Pancreas (tissue), 10 donors: ENCODE measurements around the gene RIPOR2. TPM values are rescaled to one million over a fixed set of nuclear protein-coding genes. Genes with fewer than 3 reads are reported as not detected.

Experiments used
- ATAC-seq, 4 donors: fragments of 200-7000 bp; cut with Tn5 transposase; one replicate each; pipeline versions ENCODE4 v1.8.0 to v1.9.1; 2020; ENCODE audit warnings: mild to moderate bottlenecking in 4 of 4, moderate library complexity in 4 of 4
- DNase-seq, 6 donors: peaks; one replicate each; pipeline ENCODE4 v3.0.0-alpha.2; 2020
- FAIRE-seq: peaks from 2 replicates; lab custom pipeline; 2012; peaks lifted over from hg19 to GRCh38; lab: Jason Lieb, UNC
- H3K27ac ChIP-seq, 4 donors: fragments of 200-600 bp; sonication (generic); 1 replicate in 3 of 4; 2 replicates in 1 of 4; pipeline versions ENCODE4 v1.5.0 to v1.8.0; 2020
- H3K27me3 ChIP-seq, 4 donors: fragments of 200-600 bp; one replicate each; pipeline ENCODE4 v1.8.0; 2021
- H3K36me3 ChIP-seq, 3 donors: fragments of 200-600 bp; sonication (generic) in 1 of 3; one replicate each; pipeline versions ENCODE4 v1.5.0 to v1.8.0; 2020 to 2021
- H3K4me1 ChIP-seq, 3 donors: fragments of 200-600 bp; one replicate each; pipeline ENCODE4 v1.8.0; 2021
- H3K4me3 ChIP-seq, 4 donors: fragments of 200-600 bp; sonication (generic) in 2 of 4; one replicate each; pipeline versions ENCODE4 v1.5.0 to v1.8.0; 2020 to 2021
- H3K9me3 ChIP-seq, 4 donors: fragments of 200-600 bp; one replicate each; pipeline ENCODE4 v1.8.0; 2021
- WGBS, 2 donors: extraction: QIAGEN DNeasy Blood & Tissue Kit; methylation state at CpG; one replicate each; pipeline ENCODE4 v1.1.7; 2013; 5-methylcytosine and 5-hydroxymethylcytosine counted together
- intact Hi-C, 3 donors: fragments of 100-400 bp; cut with DNase I; formaldehyde crosslinking; loops; one replicate each; pipeline versions ENCODE4 v1.11.1 to v1.14.2; 2022
- polyA plus RNA-seq, 2 donors: library from polyadenylated mRNA; stranded (reverse); fragments of 200-250 nt; gene quantifications; one replicate each; pipeline ENCODE4 v1.2.3, GENCODE V29; 2013
- total RNA-seq, 6 donors: library from RNA; stranded (reverse); fragmentation: NEBNext Ultra II Directional in 4 of 6; extraction: Animal tissue kit (Norgen Biotek cat#: 25700) in 4 of 6; gene quantifications; one replicate each; pipeline versions ENCODE4 v1.2.1 to v1.2.4, GENCODE V29; 2021 to 2023
- TF ChIP-seq, protein P1 (sequence below), 4 donors: fragments of 200-600 bp; sonication (generic) in 3 of 4; IDR thresholded peaks; one replicate each; pipeline versions ENCODE4 v1.5.0 to v1.8.0; 2021; ENCODE audit warnings: antibody characterized with exemption in 4 of 4
- donor health status: healthy with polysubstance abuse.
- donor health status: DM: no; HTN: no; CAD: no; lungs with moderate emphysema.
- donor health status: DM: no; HTN: no; CAD: no.
- donor health status: control.
- donor health status: control.
- donor health status: Bipolar disorder and iron deficiency.
- donor health status: DM: yes; HTN: yes; CAD: no.
- donor health status: DM: no; HTN: no; CAD: no.
- donor health status: DM: no; HTN: no; CAD: no.
- donor health status: DM: yes; HTN: yes; CAD: no.

RIPOR2 gene
- total and polyA plus RNA-seq, 8 donors = 0.28 to 3.7 (median 1.00) TPM

DNA sequence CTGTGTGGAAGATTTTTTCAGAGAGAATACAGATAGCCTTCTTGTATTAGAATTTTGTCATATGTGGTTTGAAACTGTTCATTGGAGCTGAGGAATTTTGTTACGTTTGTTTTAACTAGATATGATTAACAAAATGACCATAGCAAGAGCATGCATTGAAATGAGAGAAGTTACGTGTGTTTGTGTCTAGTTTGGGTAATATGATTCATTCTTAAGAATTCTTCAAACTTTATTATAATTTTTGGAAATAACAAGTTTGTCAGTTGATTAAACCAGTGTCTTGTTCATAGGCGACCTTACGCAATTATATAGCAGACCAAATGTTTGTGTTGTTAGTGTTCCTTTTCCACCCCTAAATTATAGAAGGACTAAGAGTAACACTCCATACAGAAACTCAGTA lies 155.6 kb downstream of the RIPOR2 start:
- 29 to 31% methylated on average over 4 of the region's 4 CpGs for WGBS, 2 donors
- Histone ChIP-seq H3K9me3 (no peaks in the 10 kb centered on the region), H3K4me3 (peak overlapping the region in 3 of 4 donors; percentile 1 to 95 (median 79)), H3K27me3 (no peaks in the 10 kb centered on the region), H3K27ac (peak overlapping the region in 3 of 4 donors; percentile 41 to 98 (median 94)), H3K36me3 (peaks cover 0 to 19% (median 13%) of the 10 kb centered on the region in 3 donors), H3K4me1 (peaks cover 7 to 36% (median 27%) of the 10 kb centered on the region in 3 donors)
- ATAC-seq (no peak), DNase-seq (no peak), FAIRE-seq (no peak)
- intact Hi-C loops = no loop called here
- TF ChIP-seq, protein P1, sequence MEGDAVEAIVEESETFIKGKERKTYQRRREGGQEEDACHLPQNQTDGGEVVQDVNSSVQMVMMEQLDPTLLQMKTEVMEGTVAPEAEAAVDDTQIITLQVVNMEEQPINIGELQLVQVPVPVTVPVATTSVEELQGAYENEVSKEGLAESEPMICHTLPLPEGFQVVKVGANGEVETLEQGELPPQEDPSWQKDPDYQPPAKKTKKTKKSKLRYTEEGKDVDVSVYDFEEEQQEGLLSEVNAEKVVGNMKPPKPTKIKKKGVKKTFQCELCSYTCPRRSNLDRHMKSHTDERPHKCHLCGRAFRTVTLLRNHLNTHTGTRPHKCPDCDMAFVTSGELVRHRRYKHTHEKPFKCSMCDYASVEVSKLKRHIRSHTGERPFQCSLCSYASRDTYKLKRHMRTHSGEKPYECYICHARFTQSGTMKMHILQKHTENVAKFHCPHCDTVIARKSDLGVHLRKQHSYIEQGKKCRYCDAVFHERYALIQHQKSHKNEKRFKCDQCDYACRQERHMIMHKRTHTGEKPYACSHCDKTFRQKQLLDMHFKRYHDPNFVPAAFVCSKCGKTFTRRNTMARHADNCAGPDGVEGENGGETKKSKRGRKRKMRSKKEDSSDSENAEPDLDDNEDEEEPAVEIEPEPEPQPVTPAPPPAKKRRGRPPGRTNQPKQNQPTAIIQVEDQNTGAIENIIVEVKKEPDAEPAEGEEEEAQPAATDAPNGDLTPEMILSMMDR (IDR thresholded peaks at IDR 0.05) = no peak

DNA sequence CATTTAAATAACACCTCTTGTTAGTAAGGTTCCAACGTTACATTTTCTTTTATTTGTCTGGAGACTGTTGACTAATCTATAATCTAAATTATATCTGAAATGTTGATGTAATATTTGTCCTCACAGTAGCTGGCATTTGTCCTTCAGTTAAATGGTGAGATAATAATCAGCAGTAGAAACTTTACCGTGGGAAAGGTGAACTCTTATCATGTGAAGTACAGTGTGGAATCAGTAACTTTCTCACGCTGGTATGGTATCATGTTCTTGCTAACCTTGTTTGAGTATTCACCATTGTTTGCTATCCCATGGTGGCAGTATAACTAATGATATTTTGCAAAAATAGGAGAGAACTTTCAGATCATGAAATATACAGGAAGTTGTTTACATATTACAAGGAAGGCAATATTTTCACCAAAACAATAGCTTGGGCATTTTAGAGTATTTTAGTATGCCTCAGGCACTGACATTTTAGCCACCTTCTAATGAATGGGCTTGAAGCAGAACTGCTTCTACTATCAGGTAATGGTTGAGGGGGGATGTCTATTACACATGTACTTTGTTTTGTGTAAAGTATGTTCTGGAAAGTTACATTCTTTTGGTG lies 156.2 kb downstream of the RIPOR2 start:
- H3K27ac ChIP-seq = peak overlapping the region; percentile 6 to 98 (median 58)
- ATAC-seq = peak; percentile 15 to 53 (median 34)
- H3K4me3 ChIP-seq = peak overlapping the region in 2 of 4 donors; percentile 79 to 95
- DNase-seq = no peak
- H3K27me3 ChIP-seq = no peaks in the 10 kb centered on the region
- TF ChIP-seq, protein P1 (IDR thresholded peaks at IDR 0.05) = no peak
- peaks cover 7 to 29% (median 27%) of the 10 kb centered on the region in 3 donors for H3K4me1 ChIP-seq
- peaks cover 0 to 17% (median 12%) of the 10 kb centered on the region in 3 donors for H3K36me3 ChIP-seq
- FAIRE-seq = no peak
- no peaks in the 10 kb centered on the region for H3K9me3 ChIP-seq
- intact Hi-C loops = loop anchor here in 1 of 3 donors (10.0 kb wide), 1 partner anchor 65 kb away; the partner anchor contains the start of gene C6orf62
- 10 to 11% methylated on average over 3 of the region's 3 CpGs for WGBS, 2 donors

DNA sequence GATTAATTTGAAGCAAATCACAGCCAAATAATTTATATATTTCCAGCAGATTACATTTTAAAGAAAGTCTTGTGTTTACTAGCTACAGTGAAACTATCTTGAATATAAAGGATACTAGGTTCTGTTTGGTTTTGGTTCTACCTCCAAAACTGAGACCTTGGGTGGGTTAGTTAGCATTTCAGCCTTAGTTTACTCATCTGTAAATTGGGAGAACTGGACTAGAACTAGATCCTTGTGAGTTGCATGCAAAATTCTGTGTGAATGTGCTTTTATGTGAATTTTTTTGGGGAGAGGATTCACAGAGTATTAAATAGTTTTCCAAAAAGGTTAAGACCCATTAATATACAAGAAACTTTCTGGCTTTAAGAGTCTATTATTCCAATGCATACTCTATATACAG lies 156.9 kb downstream of the RIPOR2 start:
- H3K27me3 ChIP-seq = no peaks in the 10 kb centered on the region
- H3K36me3 ChIP-seq = peaks cover 0 to 11% (median 7%) of the 10 kb centered on the region in 3 donors
- H3K9me3 ChIP-seq = no peaks in the 10 kb centered on the region
- H3K4me1 ChIP-seq = peaks cover 7 to 23% (median 23%) of the 10 kb centered on the region in 3 donors
- TF ChIP-seq, protein P1 (IDR thresholded peaks at IDR 0.05) = no peak
- peak overlapping the region in 3 of 4 donors; percentile 65 to 95 (median 79) for H3K4me3 ChIP-seq
- FAIRE-seq (no peak), ATAC-seq (no peak), DNase-seq (no peak)
- intact Hi-C loops = loop anchor here in 1 of 3 donors (10.0 kb wide), 1 partner anchor 64 kb away; the partner anchor contains the start of gene C6orf62
- peak overlapping the region; percentile 23 to 98 (median 69) for H3K27ac ChIP-seq

DNA sequence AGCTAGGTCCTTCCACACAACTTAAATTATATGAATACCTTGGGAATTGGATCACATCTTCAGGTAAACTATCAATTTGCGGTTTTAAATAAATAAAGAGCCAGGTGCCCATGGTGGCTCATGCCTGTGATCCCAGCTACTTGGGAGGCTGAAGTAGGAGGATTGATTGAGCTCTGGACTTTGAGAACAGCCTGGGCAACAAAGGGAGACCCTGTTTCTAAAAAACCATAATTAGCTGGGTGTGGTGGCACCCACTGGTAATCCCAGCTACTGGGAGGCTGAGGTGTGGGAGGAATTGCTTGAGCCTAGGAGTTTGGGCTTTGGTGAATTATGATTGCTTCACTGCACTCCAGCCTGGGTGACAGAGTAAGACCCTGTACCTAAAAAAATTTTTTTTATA lies 157.6 kb downstream of the RIPOR2 start:
- Histone ChIP-seq H3K27me3 (no peaks in the 10 kb centered on the region), H3K4me3 (peak overlapping the region; percentile 0 to 95 (median 72)), H3K36me3 (peaks cover 0 to 7% (median 6%) of the 10 kb centered on the region in 3 donors), H3K27ac (peak overlapping the region; percentile 23 to 98 (median 69)), H3K9me3 (no peaks in the 10 kb centered on the region), H3K4me1 (peaks cover 7 to 23% (median 15%) of the 10 kb centered on the region in 3 donors)
- 6 to 18% methylated on average over 1 of the region's 1 CpG for WGBS, 2 donors
- DNase-seq = no peak
- TF ChIP-seq, protein P1 (IDR thresholded peaks at IDR 0.05) = no peak
- no peak for ATAC-seq
- no peak for FAIRE-seq
- intact Hi-C loops = loop anchor here in 1 of 3 donors (10.0 kb wide), 1 partner anchor 63 kb away; the partner anchor contains the start of gene C6orf62
